Astrocyte (in vitro differentiated cells and primary cell): Measurements from ENCODE around the gene ATL3. TPM values are rescaled to one million over a fixed set of nuclear protein-coding genes. Genes with fewer than 3 reads are reported as not detected.

Experiments used
- DNase-seq: peaks from one replicate; pipeline ENCODE4 v3.0.0-alpha.2; 2010; ENCODE audit warnings: low read depth
- FAIRE-seq: peaks from 2 replicates; lab custom pipeline; 2011; peaks lifted over from hg19 to GRCh38; lab: Jason Lieb, UNC
- H2AFZ ChIP-seq: 2 replicates; pipeline ENCODE4 v1.6.0; 2012; ENCODE audit warnings: low read depth, low read length, inconsistent platforms
- H3K27ac ChIP-seq: 2 replicates; pipeline ENCODE4 v1.5.1; 2011; ENCODE audit warnings: low read depth, low read length, inconsistent platforms
- H3K27me3 ChIP-seq: 2 replicates; pipeline ENCODE4 v1.6.0; 2011; ENCODE audit warnings: low read length, inconsistent platforms; ENCODE audit not compliant: insufficient read depth
- H3K36me3 ChIP-seq: 2 replicates; pipeline ENCODE4 v1.5.1; 2011; ENCODE audit warnings: low read length, inconsistent platforms; ENCODE audit not compliant: insufficient read depth
- H3K4me1 ChIP-seq: 2 replicates; pipeline ENCODE4 v1.5.1; 2011; ENCODE audit warnings: low read length, inconsistent platforms; ENCODE audit not compliant: insufficient read depth
- H3K4me2 ChIP-seq: 2 replicates; pipeline ENCODE4 v1.6.0; 2012; ENCODE audit warnings: low read length, inconsistent platforms
- H3K4me3 ChIP-seq: 2 replicates; pipeline ENCODE4 v1.5.1; 2011; ENCODE audit warnings: low read depth, mild to moderate bottlenecking, low read length, inconsistent platforms; ENCODE audit not compliant: insufficient read depth
- H3K79me2 ChIP-seq: 2 replicates; pipeline ENCODE4 v1.6.0; 2012; ENCODE audit warnings: mild to moderate bottlenecking, low read length, inconsistent platforms; ENCODE audit not compliant: insufficient read depth
- H3K9ac ChIP-seq: 2 replicates; pipeline ENCODE4 v1.6.0; 2012; ENCODE audit warnings: mild to moderate bottlenecking, low read length, inconsistent platforms
- H3K9me3 ChIP-seq: 2 replicates; pipeline ENCODE4 v1.5.1; 2012; ENCODE audit warnings: low read depth, mild to moderate bottlenecking, low read length, inconsistent platforms; ENCODE audit not compliant: insufficient read depth
- H4K20me1 ChIP-seq: 2 replicates; pipeline ENCODE4 v1.6.0; 2012; ENCODE audit warnings: low read length, inconsistent platforms; ENCODE audit not compliant: insufficient read depth
- H3K27ac Mint-ChIP-seq: one replicate; pipeline ENCODE4 v1.8.0; 2021; ENCODE audit warnings: mild to moderate bottlenecking, mixed read lengths; ENCODE audit not compliant: unreplicated experiment
- H3K27me3 Mint-ChIP-seq: one replicate; pipeline ENCODE4 v1.8.0; 2021; ENCODE audit warnings: low read depth, mixed read lengths; ENCODE audit not compliant: unreplicated experiment
- H3K36me3 Mint-ChIP-seq: one replicate; pipeline ENCODE4 v1.8.0; 2021; ENCODE audit warnings: low read depth, mixed read lengths; ENCODE audit not compliant: unreplicated experiment
- H3K4me1 Mint-ChIP-seq: one replicate; pipeline ENCODE4 v1.8.0; 2021; ENCODE audit warnings: low read depth, mixed read lengths; ENCODE audit not compliant: unreplicated experiment
- H3K4me3 Mint-ChIP-seq: one replicate; pipeline ENCODE4 v1.8.0; 2021; ENCODE audit warnings: mild to moderate bottlenecking, moderate library complexity, mixed read lengths; ENCODE audit not compliant: unreplicated experiment
- H3K9me3 Mint-ChIP-seq: one replicate; pipeline ENCODE4 v1.8.0; 2021; ENCODE audit warnings: mild to moderate bottlenecking, mixed read lengths; ENCODE audit not compliant: unreplicated experiment
- EZH2 ChIP-seq: IDR thresholded peaks from 2 replicates; pipeline ENCODE4 v1.6.1; 2012; ENCODE audit warnings: mild to moderate bottlenecking, low read length, inconsistent platforms; ENCODE audit not compliant: insufficient read depth
- total RNA-seq: library from RNA; stranded (reverse); gene quantifications from 2 replicates; pipeline ENCODE4 v1.2.1, GENCODE V29; 2021
- TF ChIP-seq, protein P1 (sequence below): IDR thresholded peaks from 2 replicates; pipeline ENCODE4 v1.5.1; 2011; ENCODE audit warnings: low read depth, mild to moderate bottlenecking, inconsistent platforms, low read length, moderate library complexity; ENCODE audit not compliant: insufficient read depth

ATL3 gene
- total RNA-seq, 1 donor from 2014 or later, result 45.2 TPM

DNA sequence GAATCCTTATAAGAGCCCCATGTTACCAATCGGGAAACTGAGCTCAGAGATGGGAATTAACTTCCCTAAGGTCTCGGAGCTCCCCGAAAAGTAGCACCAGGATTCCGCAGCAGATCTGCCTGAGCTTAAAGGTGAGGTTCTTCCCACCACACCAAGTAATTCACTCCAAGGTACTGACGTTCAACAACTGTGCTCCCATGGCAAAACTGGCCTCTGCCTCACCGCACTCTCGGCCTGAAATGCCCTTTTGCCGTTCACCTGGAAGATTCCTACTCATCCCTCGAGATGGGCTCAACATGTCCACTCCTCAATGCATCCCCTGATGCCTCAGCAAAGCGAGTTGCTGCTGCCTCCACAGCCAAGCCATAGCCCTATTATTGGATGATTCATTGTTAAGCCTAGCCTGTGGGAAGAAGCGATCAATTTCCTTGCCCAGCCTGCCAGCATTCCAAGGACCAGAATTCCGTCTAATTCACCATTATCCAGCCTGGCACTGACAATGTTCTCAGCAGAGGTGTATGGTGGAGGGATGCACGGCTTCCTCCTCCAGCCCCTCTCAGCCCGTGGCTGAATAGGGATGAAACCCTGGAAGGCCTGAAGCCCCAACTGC lies 61.1 kb downstream of the ATL3 start:
- Histone ChIP-seq H2AFZ (no peak overlapping the region), H3K9ac (peak overlapping the region; percentile 33), H3K4me2 (peak overlapping the region; percentile 63), H3K4me1 (peaks cover 40% of the 10 kb centered on the region), H3K4me3 (no peak overlapping the region), H3K27me3 (no peaks in the 10 kb centered on the region), H3K27ac (no peak overlapping the region), H3K9me3 (no peaks in the 10 kb centered on the region), H3K36me3 (no peaks in the 10 kb centered on the region), H4K20me1 (no peaks in the 10 kb centered on the region), H3K79me2 (peaks cover 3% of the 10 kb centered on the region)
- Mint-ChIP-seq H3K4me1 (peaks cover 29% of the 10 kb centered on the region), H3K36me3 (no peaks in the 10 kb centered on the region), H3K9me3 (no peaks in the 10 kb centered on the region), H3K27ac (peak overlapping the region; percentile 3), H3K27me3 (peaks cover 2% of the 10 kb centered on the region), H3K4me3 (no peak overlapping the region)
- no peak for FAIRE-seq
- TF ChIP-seq EZH2, result no peak
- TF ChIP-seq, protein P1, sequence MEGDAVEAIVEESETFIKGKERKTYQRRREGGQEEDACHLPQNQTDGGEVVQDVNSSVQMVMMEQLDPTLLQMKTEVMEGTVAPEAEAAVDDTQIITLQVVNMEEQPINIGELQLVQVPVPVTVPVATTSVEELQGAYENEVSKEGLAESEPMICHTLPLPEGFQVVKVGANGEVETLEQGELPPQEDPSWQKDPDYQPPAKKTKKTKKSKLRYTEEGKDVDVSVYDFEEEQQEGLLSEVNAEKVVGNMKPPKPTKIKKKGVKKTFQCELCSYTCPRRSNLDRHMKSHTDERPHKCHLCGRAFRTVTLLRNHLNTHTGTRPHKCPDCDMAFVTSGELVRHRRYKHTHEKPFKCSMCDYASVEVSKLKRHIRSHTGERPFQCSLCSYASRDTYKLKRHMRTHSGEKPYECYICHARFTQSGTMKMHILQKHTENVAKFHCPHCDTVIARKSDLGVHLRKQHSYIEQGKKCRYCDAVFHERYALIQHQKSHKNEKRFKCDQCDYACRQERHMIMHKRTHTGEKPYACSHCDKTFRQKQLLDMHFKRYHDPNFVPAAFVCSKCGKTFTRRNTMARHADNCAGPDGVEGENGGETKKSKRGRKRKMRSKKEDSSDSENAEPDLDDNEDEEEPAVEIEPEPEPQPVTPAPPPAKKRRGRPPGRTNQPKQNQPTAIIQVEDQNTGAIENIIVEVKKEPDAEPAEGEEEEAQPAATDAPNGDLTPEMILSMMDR, result no peak
- DNase-seq, result peak; percentile 47

GRCh38 chr11:63609536-63609935 lies 61.6 kb downstream of the ATL3 start:
- FAIRE-seq (no peak), DNase-seq (no peak)
- no peaks in the 10 kb centered on the region for H4K20me1 ChIP-seq
- Mint-ChIP-seq H3K27me3 (peaks cover 2% of the 10 kb centered on the region), H3K4me1 (peaks cover 29% of the 10 kb centered on the region), H3K27ac (no peak overlapping the region), H3K9me3 (no peaks in the 10 kb centered on the region), H3K36me3 (no peaks in the 10 kb centered on the region), H3K4me3 (no peak overlapping the region)
- H3K36me3 ChIP-seq, result no peaks in the 10 kb centered on the region
- H3K9ac ChIP-seq, result peak overlapping the region; percentile 33
- H3K9me3 ChIP-seq, result no peaks in the 10 kb centered on the region
- no peak overlapping the region for H2AFZ ChIP-seq
- H3K79me2 ChIP-seq, result peaks cover 3% of the 10 kb centered on the region
- no peak overlapping the region for H3K4me3 ChIP-seq
- peak overlapping the region; percentile 63 for H3K4me2 ChIP-seq
- H3K27me3 ChIP-seq, result no peaks in the 10 kb centered on the region
- H3K4me1 ChIP-seq, result peaks cover 40% of the 10 kb centered on the region
- TF ChIP-seq, protein P1, result no peak
- TF ChIP-seq EZH2, result no peak
- H3K27ac ChIP-seq, result peak overlapping the region; percentile 54
